WTC11 (cell line): ENCODE results near the gene AMBRA1. TPM values are rescaled to one million over a fixed set of nuclear protein-coding genes. Genes with fewer than 3 reads are reported as not detected.

ENCODE experiments used
- ATAC-seq: fragments of 200-7000 bp; cut with Tn5 transposase; 2 replicates; pipeline ENCODE4 v1.10.0; 2021; ENCODE audit warnings: mild to moderate bottlenecking, moderate library complexity
- CTCF ChIA-PET: fragments of 300-600 bp; sonication (Branson Sonifier 250); formaldehyde crosslinking; loops from one replicate; lab custom pipeline; 2021; ENCODE audit warnings: antibody characterized with exemption; lab: Charles Lee
- POLR2A ChIA-PET: fragments of 350-600 bp; sonication (Branson Sonifier 250); formaldehyde crosslinking; loops from one replicate; lab custom pipeline; 2021; ENCODE audit warnings: antibody characterized with exemption; lab: Charles Lee
- DNase-seq: peaks from one replicate; pipeline ENCODE4 v3.0.0; 2021; ENCODE audit warnings: low spot score
- H3K27ac Mint-ChIP-seq: 2 replicates; pipeline ENCODE4 v1.8.0; 2021; ENCODE audit warnings: mixed read lengths
- H3K27me3 Mint-ChIP-seq: 2 replicates; pipeline ENCODE4 v1.8.0; 2021; ENCODE audit warnings: low read depth, mild to moderate bottlenecking, moderate library complexity, mixed read lengths
- H3K36me3 Mint-ChIP-seq: 2 replicates; pipeline ENCODE4 v1.8.0; 2021; ENCODE audit warnings: mixed read lengths
- H3K4me1 Mint-ChIP-seq: 2 replicates; pipeline ENCODE4 v1.8.0; 2022; ENCODE audit warnings: mixed read lengths
- H3K4me3 Mint-ChIP-seq: 2 replicates; pipeline ENCODE4 v1.8.0; 2021; ENCODE audit warnings: mild to moderate bottlenecking, moderate library complexity, mixed read lengths
- H3K9me3 Mint-ChIP-seq: 2 replicates; pipeline ENCODE4 v1.8.0; 2021; ENCODE audit warnings: mixed read lengths
- ATF1 ChIP-seq: sonication (generic); formaldehyde crosslinking; IDR thresholded peaks from 2 replicates; pipeline ENCODE4 v1.8.1; 2023; ENCODE audit warnings: mild to moderate bottlenecking, moderate library complexity, missing genetic modification reagents
- CREB1 ChIP-seq: sonication (generic); formaldehyde crosslinking; IDR thresholded peaks from 2 replicates; pipeline ENCODE4 v1.8.0; 2023; ENCODE audit warnings: mild to moderate bottlenecking, missing genetic modification reagents
- ELF4 ChIP-seq: sonication (generic); formaldehyde crosslinking; IDR thresholded peaks from 2 replicates; pipeline ENCODE4 v1.8.1; 2022; ENCODE audit warnings: low read depth, mild to moderate bottlenecking, moderate library complexity, missing genetic modification reagents
- ERG ChIP-seq: fragments of 250-450 bp; sonication (Bioruptor Pico); IDR thresholded peaks from 2 replicates; pipeline ENCODE4 v1.8.0; 2021; ENCODE audit warnings: mild to moderate bottlenecking
- FOXK1 ChIP-seq: sonication (generic); formaldehyde crosslinking; IDR thresholded peaks from 2 replicates; pipeline ENCODE4 v1.8.0; 2022; ENCODE audit warnings: mild to moderate bottlenecking, moderate library complexity, missing genetic modification reagents
- GABPB1 ChIP-seq: sonication (generic); formaldehyde crosslinking; IDR thresholded peaks from 2 replicates; pipeline ENCODE4 v1.8.1; 2023; ENCODE audit warnings: mild to moderate bottlenecking, missing genetic modification reagents
- GTF2I ChIP-seq: fragments of 250-450 bp; sonication (Bioruptor Pico); conservative IDR thresholded peaks from 2 replicates; pipeline ENCODE4 v1.4.0; 2021; ENCODE audit warnings: mild to moderate bottlenecking
- IRF2 ChIP-seq: sonication (generic); formaldehyde crosslinking; IDR thresholded peaks from 2 replicates; pipeline ENCODE4 v1.8.0; 2022; ENCODE audit warnings: low read depth, missing genetic modification reagents, borderline replicate concordance
- JUN ChIP-seq: sonication (generic); formaldehyde crosslinking; IDR thresholded peaks from 2 replicates; pipeline ENCODE4 v1.8.0; 2023; ENCODE audit warnings: mild to moderate bottlenecking, missing genetic modification reagents
- NFE2L1 ChIP-seq: sonication (generic); formaldehyde crosslinking; IDR thresholded peaks from 2 replicates; pipeline ENCODE4 v1.8.1; 2023; ENCODE audit warnings: missing genetic modification reagents
- NFYB ChIP-seq: sonication (generic); formaldehyde crosslinking; conservative IDR thresholded peaks from 2 replicates; pipeline ENCODE4 v1.8.0; 2022; ENCODE audit warnings: low read depth, missing genetic modification reagents
- RELA ChIP-seq: sonication (generic); formaldehyde crosslinking; IDR thresholded peaks from 2 replicates; pipeline ENCODE4 v1.8.1; 2022; ENCODE audit warnings: missing genetic modification reagents, mild to moderate bottlenecking, borderline replicate concordance
- RORB ChIP-seq: fragments of 250-450 bp; sonication (Bioruptor Pico); IDR thresholded peaks from 2 replicates; pipeline ENCODE4 v1.9.0; 2021; ENCODE audit warnings: mild to moderate bottlenecking
- SP1 ChIP-seq: sonication (generic); formaldehyde crosslinking; conservative IDR thresholded peaks from 2 replicates; pipeline ENCODE4 v1.8.1; 2022; ENCODE audit warnings: missing genetic modification reagents
- TCF7 ChIP-seq: sonication (generic); formaldehyde crosslinking; IDR thresholded peaks from 2 replicates; pipeline ENCODE4 v1.8.0; 2022; ENCODE audit warnings: mild to moderate bottlenecking, low read depth, missing genetic modification reagents, moderate library complexity
- TP53 ChIP-seq: sonication (generic); formaldehyde crosslinking; IDR thresholded peaks from 2 replicates; pipeline ENCODE4 v1.8.1; 2023; ENCODE audit warnings: mild to moderate bottlenecking, missing genetic modification reagents
- USF2 ChIP-seq: sonication (generic); formaldehyde crosslinking; IDR thresholded peaks from 2 replicates; pipeline ENCODE4 v1.8.1; 2023; ENCODE audit warnings: mild to moderate bottlenecking, missing genetic modification reagents, moderate library complexity
- ZNF423 ChIP-seq: fragments of 250-450 bp; sonication (Bioruptor Pico); IDR thresholded peaks from 2 replicates; pipeline ENCODE4 v2.1.2; 2022; ENCODE audit warnings: mild to moderate bottlenecking, moderate library complexity
- ZNF671 ChIP-seq: fragments of 250-450 bp; sonication (Bioruptor Pico); IDR thresholded peaks from 2 replicates; pipeline ENCODE4 v1.8.0; 2021; ENCODE audit warnings: mild to moderate bottlenecking
- total RNA-seq: library from RNA; stranded (reverse); gene quantifications from 3 replicates; pipeline ENCODE4 v1.2.3, GENCODE V29; 2021
- TF ChIP-seq, protein P1 (sequence below): sonication (generic); formaldehyde crosslinking; conservative IDR thresholded peaks from 2 replicates; pipeline ENCODE4 v1.8.1; 2022; ENCODE audit warnings: mild to moderate bottlenecking, missing genetic modification reagents
- TF ChIP-seq, protein P2 (sequence below): sonication (generic); formaldehyde crosslinking; IDR thresholded peaks from 2 replicates; pipeline ENCODE4 v1.8.1; 2023; ENCODE audit warnings: mild to moderate bottlenecking, missing genetic modification reagents
- TF ChIP-seq, protein P3 (sequence below): sonication (generic); formaldehyde crosslinking; IDR thresholded peaks from 2 replicates; pipeline ENCODE4 v1.8.1; 2023; ENCODE audit warnings: mild to moderate bottlenecking, moderate library complexity, missing genetic modification reagents
- TF ChIP-seq, protein P4 (sequence below): fragments of 250-450 bp; sonication (Bioruptor Pico); IDR thresholded peaks from 2 replicates; pipeline ENCODE4 v1.9.0; 2021; ENCODE audit warnings: mild to moderate bottlenecking

AMBRA1 gene
- total RNA-seq, 1 experiment from 2014 or later: 35.0 TPM

GRCh38 chr11:46577058-46577457, 16.8 kb downstream of the AMBRA1 start:
- no peak for ATAC-seq
- Mint-ChIP-seq H3K36me3 (peaks cover 12% of the 10 kb centered on the region), H3K4me1 (no peaks in the 10 kb centered on the region)

DNA sequence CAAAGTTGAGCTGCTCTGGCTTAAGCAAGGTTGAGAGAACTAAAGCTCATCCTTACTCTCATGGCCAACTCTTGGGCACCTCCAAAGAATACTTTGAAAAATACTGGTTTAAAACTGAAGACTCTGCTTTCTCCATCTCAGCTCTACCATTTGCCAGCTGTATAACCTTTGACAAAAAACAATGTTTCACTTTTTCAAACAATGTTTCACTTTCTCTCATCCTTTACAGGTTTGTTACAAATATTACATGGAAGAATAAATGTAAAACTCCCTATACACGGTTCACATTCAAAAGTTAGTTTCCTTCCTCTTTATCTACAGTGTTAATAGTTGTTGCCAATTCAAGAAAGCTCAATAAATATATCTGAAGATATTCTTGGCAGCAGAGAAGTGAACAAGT, 19.2 kb downstream of the AMBRA1 start:
- CTCF ChIA-PET: no interaction called here

More at GRCh38 chr11:46577058-46577457, 16.8 kb downstream of the AMBRA1 start:
- no peaks in the 10 kb centered on the region for H3K27me3 Mint-ChIP-seq
- CTCF ChIA-PET: no interaction called here
- DNase-seq: no peak
- TF ChIP-seq RELA (CRISPR knock-in tag) (no peak), CREB1 (no peak), ATF1 (CRISPR knock-in tag) (no peak), GTF2I (CRISPR knock-in tag) (no peak), USF2 (CRISPR knock-in tag) (no peak), SP1 (CRISPR knock-in tag) (no peak), TP53 (CRISPR knock-in tag) (no peak), NFYB (no peak), ZNF423 (no peak), RORB (no peak), TCF7 (CRISPR knock-in tag) (no peak)
- TF ChIP-seq, protein P1, sequence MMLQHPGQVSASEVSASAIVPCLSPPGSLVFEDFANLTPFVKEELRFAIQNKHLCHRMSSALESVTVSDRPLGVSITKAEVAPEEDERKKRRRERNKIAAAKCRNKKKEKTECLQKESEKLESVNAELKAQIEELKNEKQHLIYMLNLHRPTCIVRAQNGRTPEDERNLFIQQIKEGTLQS (CRISPR knock-in tag): no peak
- TF ChIP-seq, all 79 proteins: peak for 0
- POLR2A ChIA-PET: no interaction called here
- Mint-ChIP-seq H3K27ac (no peak overlapping the region), H3K9me3 (peaks cover 11% of the 10 kb centered on the region), H3K4me3 (no peak overlapping the region)

More for the DNA sequence above, 19.2 kb downstream of the AMBRA1 start:
- no peak for ATAC-seq
- POLR2A ChIA-PET: interaction anchor here (0.6 kb wide), 2 partner anchors 25 to 1104 kb away, joined by 3 to 5 read pairs; no protein-coding TSS in a partner anchor
- peaks cover 11% of the 10 kb centered on the region for H3K36me3 Mint-ChIP-seq
- H3K4me3 Mint-ChIP-seq: no peak overlapping the region
- H3K4me1 Mint-ChIP-seq: no peaks in the 10 kb centered on the region
- no peak overlapping the region for H3K27ac Mint-ChIP-seq
- no peak for DNase-seq
- TF ChIP-seq IRF2 (no peak), ELF4 (CRISPR knock-in tag) (no peak), NFE2L1 (CRISPR knock-in tag) (no peak), ATF1 (CRISPR knock-in tag) (no peak), RORB (no peak), JUN (CRISPR knock-in tag) (no peak), GTF2I (CRISPR knock-in tag) (no peak), TP53 (CRISPR knock-in tag) (no peak), ZNF671 (CRISPR knock-in tag) (no peak), RELA (CRISPR knock-in tag) (no peak), FOXK1 (CRISPR knock-in tag) (no peak), SP1 (CRISPR knock-in tag) (no peak), ERG (no peak), GABPB1 (CRISPR knock-in tag) (no peak)
- TF ChIP-seq, protein P2, sequence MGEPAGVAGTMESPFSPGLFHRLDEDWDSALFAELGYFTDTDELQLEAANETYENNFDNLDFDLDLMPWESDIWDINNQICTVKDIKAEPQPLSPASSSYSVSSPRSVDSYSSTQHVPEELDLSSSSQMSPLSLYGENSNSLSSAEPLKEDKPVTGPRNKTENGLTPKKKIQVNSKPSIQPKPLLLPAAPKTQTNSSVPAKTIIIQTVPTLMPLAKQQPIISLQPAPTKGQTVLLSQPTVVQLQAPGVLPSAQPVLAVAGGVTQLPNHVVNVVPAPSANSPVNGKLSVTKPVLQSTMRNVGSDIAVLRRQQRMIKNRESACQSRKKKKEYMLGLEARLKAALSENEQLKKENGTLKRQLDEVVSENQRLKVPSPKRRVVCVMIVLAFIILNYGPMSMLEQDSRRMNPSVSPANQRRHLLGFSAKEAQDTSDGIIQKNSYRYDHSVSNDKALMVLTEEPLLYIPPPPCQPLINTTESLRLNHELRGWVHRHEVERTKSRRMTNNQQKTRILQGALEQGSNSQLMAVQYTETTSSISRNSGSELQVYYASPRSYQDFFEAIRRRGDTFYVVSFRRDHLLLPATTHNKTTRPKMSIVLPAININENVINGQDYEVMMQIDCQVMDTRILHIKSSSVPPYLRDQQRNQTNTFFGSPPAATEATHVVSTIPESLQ (CRISPR knock-in tag): no peak
- TF ChIP-seq, protein P3, sequence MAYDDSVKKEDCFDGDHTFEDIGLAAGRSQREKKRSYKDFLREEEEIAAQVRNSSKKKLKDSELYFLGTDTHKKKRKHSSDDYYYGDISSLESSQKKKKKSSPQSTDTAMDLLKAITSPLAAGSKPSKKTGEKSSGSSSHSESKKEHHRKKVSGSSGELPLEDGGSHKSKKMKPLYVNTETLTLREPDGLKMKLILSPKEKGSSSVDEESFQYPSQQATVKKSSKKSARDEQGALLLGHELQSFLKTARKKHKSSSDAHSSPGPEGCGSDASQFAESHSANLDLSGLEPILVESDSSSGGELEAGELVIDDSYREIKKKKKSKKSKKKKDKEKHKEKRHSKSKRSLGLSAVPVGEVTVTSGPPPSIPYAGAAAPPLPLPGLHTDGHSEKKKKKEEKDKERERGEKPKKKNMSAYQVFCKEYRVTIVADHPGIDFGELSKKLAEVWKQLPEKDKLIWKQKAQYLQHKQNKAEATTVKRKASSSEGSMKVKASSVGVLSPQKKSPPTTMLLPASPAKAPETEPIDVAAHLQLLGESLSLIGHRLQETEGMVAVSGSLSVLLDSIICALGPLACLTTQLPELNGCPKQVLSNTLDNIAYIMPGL (CRISPR knock-in tag): no peak
- TF ChIP-seq, protein P4, sequence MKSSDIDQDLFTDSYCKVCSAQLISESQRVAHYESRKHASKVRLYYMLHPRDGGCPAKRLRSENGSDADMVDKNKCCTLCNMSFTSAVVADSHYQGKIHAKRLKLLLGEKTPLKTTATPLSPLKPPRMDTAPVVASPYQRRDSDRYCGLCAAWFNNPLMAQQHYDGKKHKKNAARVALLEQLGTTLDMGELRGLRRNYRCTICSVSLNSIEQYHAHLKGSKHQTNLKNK (CRISPR knock-in tag): no peak
- no peaks in the 10 kb centered on the region for H3K27me3 Mint-ChIP-seq
- H3K9me3 Mint-ChIP-seq: peaks cover 11% of the 10 kb centered on the region
